Neuronal stem cell (in vitro differentiated cells): ENCODE results near the gene WNT3A.

Experiments
- DNase-seq: peaks from one replicate; pipeline ENCODE4 v3.0.0-alpha.2; 2013; ENCODE audit warnings: low spot score
- H2AFZ ChIP-seq: one replicate; pipeline ENCODE4 v1.6.1; 2013; ENCODE audit warnings: mild to moderate bottlenecking, low read length, inconsistent platforms
- H2AK5ac ChIP-seq: 2 replicates; pipeline ENCODE4 v1.6.1; 2013; ENCODE audit warnings: low read depth, mild to moderate bottlenecking, inconsistent platforms, low read length, moderate library complexity, mixed read lengths
- H2BK120ac ChIP-seq: 2 replicates; pipeline ENCODE4 v1.6.1; 2013; ENCODE audit warnings: low read depth, mild to moderate bottlenecking, inconsistent platforms, low read length, moderate library complexity, mixed read lengths
- H2BK12ac ChIP-seq: one replicate; pipeline ENCODE4 v1.6.1; 2013; ENCODE audit warnings: low read length, inconsistent platforms
- H2BK15ac ChIP-seq: 2 replicates; pipeline ENCODE4 v1.6.1; 2013; ENCODE audit warnings: mild to moderate bottlenecking, low read length, inconsistent platforms, mixed read lengths
- H2BK5ac ChIP-seq: one replicate; pipeline ENCODE4 v1.6.1; 2013; ENCODE audit warnings: inconsistent platforms, mild to moderate bottlenecking, low read length, moderate library complexity
- H3K14ac ChIP-seq: one replicate; pipeline ENCODE4 v1.6.1; 2013; ENCODE audit warnings: low read length, inconsistent platforms
- H3K18ac ChIP-seq: 2 replicates; pipeline ENCODE4 v1.6.1; 2013; ENCODE audit warnings: low read length, inconsistent platforms
- H3K23ac ChIP-seq: 2 replicates; pipeline ENCODE4 v1.6.1; 2013; ENCODE audit warnings: low read depth, mild to moderate bottlenecking, mixed read lengths, low read length, inconsistent platforms; ENCODE audit not compliant: poor library complexity
- H3K27ac ChIP-seq: replicated peaks from 3 replicates; pipeline ENCODE4 v1.5.1; 2013; ENCODE audit warnings: low read length, inconsistent platforms
- H3K27me3 ChIP-seq, 3 experiments: 2 replicates each; pipeline ENCODE4 v1.6.1; 2013; ENCODE audit warnings: low read length in 3 of 3, mild to moderate bottlenecking in 2 of 3, inconsistent platforms in 1 of 3, low read depth in 1 of 3, mixed read lengths in 1 of 3, moderate library complexity in 1 of 3; ENCODE audit not compliant: control insufficient read depth in 3 of 3, insufficient read depth in 3 of 3
- H3K36me3 ChIP-seq, 2 donors: replicated peaks in 1 of 2; 2 replicates each; pipeline ENCODE4 v1.6.1; 2013; ENCODE audit warnings: low read length in 2 of 2; ENCODE audit not compliant: control insufficient read depth in 2 of 2, insufficient read depth in 2 of 2
- H3K4ac ChIP-seq: 2 replicates; pipeline ENCODE4 v1.6.1; 2013; ENCODE audit warnings: inconsistent platforms, mild to moderate bottlenecking, low read length, moderate library complexity
- H3K4me1 ChIP-seq, 2 donors: 1 replicate in 1 of 2; 2 replicates in 1 of 2; pipeline ENCODE4 v1.6.1; 2013; ENCODE audit warnings: low read length in 2 of 2, low read depth in 1 of 2; ENCODE audit not compliant: control insufficient read depth in 2 of 2, insufficient read depth in 1 of 2
- H3K4me2 ChIP-seq: one replicate; pipeline ENCODE4 v1.6.1; 2013; ENCODE audit warnings: mild to moderate bottlenecking, low read length, inconsistent platforms; ENCODE audit not compliant: insufficient read depth, poor library complexity, severe bottlenecking
- H3K4me3 ChIP-seq, 2 donors: 2 replicates each; pipeline ENCODE4 v1.5.1; 2013; ENCODE audit warnings: low read length in 2 of 2, mild to moderate bottlenecking in 2 of 2, inconsistent platforms in 1 of 2, moderate library complexity in 1 of 2
- H3K79me1 ChIP-seq: one replicate; pipeline ENCODE4 v1.6.1; 2013; ENCODE audit warnings: low read depth, mild to moderate bottlenecking, inconsistent platforms, low read length, moderate library complexity
- H3K9ac ChIP-seq: one replicate; pipeline ENCODE4 v1.6.1; 2013; ENCODE audit warnings: mild to moderate bottlenecking, low read depth, low read length, inconsistent platforms; ENCODE audit not compliant: poor library complexity
- H3K9me3 ChIP-seq, 2 donors: replicated peaks in 1 of 2; 2 replicates each; pipeline versions ENCODE3 to v1.6.1; 2013; ENCODE audit warnings: low read length in 2 of 2, mild to moderate bottlenecking in 2 of 2, inconsistent platforms in 1 of 2, low read depth in 1 of 2, mixed read lengths in 1 of 2, moderate library complexity in 1 of 2; ENCODE audit not compliant: control insufficient read depth in 2 of 2, insufficient read depth in 1 of 2
- H4K8ac ChIP-seq: one replicate; pipeline ENCODE4 v1.6.1; 2013; ENCODE audit warnings: low read depth, mild to moderate bottlenecking, inconsistent platforms, low read length, moderate library complexity
- H4K91ac ChIP-seq: one replicate; pipeline ENCODE4 v1.6.1; 2013; ENCODE audit warnings: low read length, low read depth, mild to moderate bottlenecking, inconsistent platforms; ENCODE audit not compliant: poor library complexity
- WGBS, 2 donors: extraction: QIAGEN DNeasy Blood & Tissue Kit; methylation state at CpG; one replicate each; pipeline ENCODE4 v1.1.7; 2013; ENCODE audit warnings: missing lambda C conversion rate in 2 of 2, mixed read lengths in 1 of 2; ENCODE audit not compliant: insufficient read length in 2 of 2, insufficient replicate concordance in 1 of 2; ENCODE audit errors: extremely low coverage in 2 of 2; 5-methylcytosine and 5-hydroxymethylcytosine counted together

The WNT3A gene

GRCh38 chr1:228096416-228097332 lies 89.9 kb downstream of the WNT3A start:
- Histone ChIP-seq H3K79me1 (peaks cover 34% of the 10 kb centered on the region), H3K18ac (no peak overlapping the region), H3K9me3 (peaks cover 16 to 37% of the 10 kb centered on the region in 2 donors), H4K8ac (no peak overlapping the region), H3K4me2 (no peak overlapping the region), H3K27ac (no peak overlapping the region), H3K27me3 (no peaks in the 10 kb centered on the region), H3K4ac (no peak overlapping the region), H2AFZ (no peak overlapping the region), H3K4me1 (no peaks in the 10 kb centered on the region), H2BK12ac (no peak overlapping the region), H3K14ac (no peak overlapping the region), H2AK5ac (no peak overlapping the region), H3K9ac (no peak overlapping the region), H4K91ac (no peak overlapping the region), H2BK120ac (no peak overlapping the region), H3K23ac (peak overlapping the region; percentile 52), H2BK5ac (no peak overlapping the region), H3K4me3 (no peak overlapping the region), H3K36me3 (peaks cover 49 to 91% of the 10 kb centered on the region in 2 donors), H2BK15ac (no peak overlapping the region)
- WGBS, 2 donors = no CpG with 5 or more reads among the region's 13 CpGs
- DNase-seq = no peak

GRCh38 chr1:228097333-228098081 lies 90.7 kb downstream of the WNT3A start:
- Histone ChIP-seq H3K9me3 (peaks cover 16 to 32% of the 10 kb centered on the region in 2 donors), H3K18ac (no peak overlapping the region), H3K4me2 (no peak overlapping the region), H3K27ac (no peak overlapping the region), H3K27me3 (no peaks in the 10 kb centered on the region), H4K8ac (no peak overlapping the region), H2BK120ac (no peak overlapping the region), H2AFZ (no peak overlapping the region), H2BK12ac (no peak overlapping the region), H3K23ac (peak overlapping the region; percentile 52), H4K91ac (no peak overlapping the region), H3K4me3 (no peak overlapping the region), H3K4ac (no peak overlapping the region), H2BK15ac (no peak overlapping the region), H2BK5ac (no peak overlapping the region), H3K4me1 (no peaks in the 10 kb centered on the region), H3K14ac (no peak overlapping the region), H3K79me1 (peaks cover 40% of the 10 kb centered on the region), H3K9ac (no peak overlapping the region), H3K36me3 (peaks cover 46 to 83% of the 10 kb centered on the region in 2 donors), H2AK5ac (no peak overlapping the region)
- no CpG with 5 or more reads among the region's 34 CpGs for WGBS, 2 donors
- no peak for DNase-seq

GRCh38 chr1:228098323-228098931 lies 91.6 kb downstream of the WNT3A start:
- Histone ChIP-seq H2AK5ac (no peak overlapping the region), H3K4ac (no peak overlapping the region), H3K14ac (no peak overlapping the region), H4K91ac (no peak overlapping the region), H3K4me1 (no peaks in the 10 kb centered on the region), H2BK5ac (no peak overlapping the region), H2AFZ (no peak overlapping the region), H3K9me3 (peaks cover 12 to 23% of the 10 kb centered on the region in 2 donors), H2BK12ac (no peak overlapping the region), H2BK120ac (no peak overlapping the region), H3K36me3 (peaks cover 43 to 74% of the 10 kb centered on the region in 2 donors), H3K27ac (no peak overlapping the region), H3K79me1 (peaks cover 40% of the 10 kb centered on the region), H4K8ac (peak overlapping the region; percentile 92), H3K18ac (no peak overlapping the region), H3K23ac (peak overlapping the region; percentile 80), H3K4me2 (no peak overlapping the region), H3K9ac (peak overlapping the region; percentile 77), H3K4me3 (no peak overlapping the region), H3K27me3 (no peaks in the 10 kb centered on the region), H2BK15ac (no peak overlapping the region)
- WGBS, 2 donors = no CpG with 5 or more reads among the region's 28 CpGs
- DNase-seq = no peak
